HUDEP-2 (cell line): ENCODE measurements around the gene TPBGL.

ENCODE experiments used
- DNase-seq, 76 experiments: peaks; one replicate each; lab custom pipeline; 2025; ENCODE audit not compliant: unreplicated experiment in 76 of 76; lab: John Stamatoyannopoulos, UW

TPBGL gene

GRCh38 chr11:75287579-75287978 is 47.0 kb downstream of the TPBGL start:
- DNase-seq, result no peak

- DNase-seq, result no peak
Observed at GRCh38 chr11:75289511-75289760, 48.9 kb downstream of the TPBGL start.

GRCh38 chr11:75289919-75290318 is 49.3 kb downstream of the TPBGL start:
- no peak for DNase-seq

GRCh38 chr11:75291741-75292140 is 51.2 kb downstream of the TPBGL start:
- no peak for DNase-seq

GRCh38 chr11:75292943-75293342 is 52.4 kb downstream of the TPBGL start:
- DNase-seq, result no peak
